K562 (cell line): ENCODE measurements around the gene CHD8. TPM values are rescaled to one million over a fixed set of nuclear protein-coding genes. Genes with fewer than 3 reads are reported as not detected.

ENCODE experiments used
- AFF4 ChIP-seq: sonication (generic); formaldehyde crosslinking; IDR thresholded peaks from 2 replicates; pipeline ENCODE4 v1.8.0; 2023; ENCODE audit warnings: mild to moderate bottlenecking, missing genetic modification reagents
- E2F8 ChIP-seq: fragments of 450-650 bp; IDR thresholded peaks from 2 replicates; pipeline ENCODE4 v1.7.1; 2018; ENCODE audit warnings: mild to moderate bottlenecking, low read depth; ENCODE audit not compliant: partially characterized antibody
- EP400 ChIP-seq: fragments of 450-650 bp; IDR thresholded peaks from 2 replicates; pipeline ENCODE4 v1.6.1; 2017; ENCODE audit warnings: antibody characterized with exemption, mild to moderate bottlenecking, moderate library complexity
- KAT7 ChIP-seq: sonication (generic); formaldehyde crosslinking; IDR thresholded peaks from 2 replicates; pipeline ENCODE4 v1.8.0; 2022; ENCODE audit warnings: missing genetic modification reagents, mild to moderate bottlenecking, borderline replicate concordance
- KLF10 ChIP-seq: fragments of 250-450 bp; sonication (Bioruptor Pico); IDR thresholded peaks from 2 replicates; pipeline ENCODE4 v1.6.1; 2021; ENCODE audit warnings: matching md5 sums
- MTA3 ChIP-seq: fragments of 450-650 bp; formaldehyde crosslinking; IDR thresholded peaks from 2 replicates; pipeline ENCODE4 v1.6.1; 2017; ENCODE audit warnings: mild to moderate bottlenecking, borderline replicate concordance
- NFRKB ChIP-seq: fragments of 450-650 bp; IDR thresholded peaks from 2 replicates; pipeline ENCODE4 v1.6.1; 2016; ENCODE audit warnings: low read depth
- POLR2G ChIP-seq: fragments of 200-400 bp; formaldehyde crosslinking; IDR thresholded peaks from 2 replicates; pipeline ENCODE4 v1.6.1; 2017; ENCODE audit warnings: low read depth, mild to moderate bottlenecking, antibody characterized with exemption, low read length, moderate library complexity
- PTBP1 ChIP-seq: fragments of 200-400 bp; formaldehyde crosslinking; IDR thresholded peaks from 2 replicates; pipeline ENCODE4 v1.6.1; 2017; ENCODE audit warnings: low read depth, low read length
- TARDBP ChIP-seq: fragments of 450-650 bp; IDR thresholded peaks from 2 replicates; pipeline ENCODE4 v1.6.1; 2016
- TCF7 ChIP-seq: sonication (generic); IDR thresholded peaks from 2 replicates; pipeline ENCODE4 v1.6.1; 2016; ENCODE audit warnings: antibody characterized with exemption, borderline replicate concordance
- TEAD2 ChIP-seq: fragments of 450-650 bp; IDR thresholded peaks from 2 replicates; pipeline ENCODE4 v1.6.1; 2016; ENCODE audit warnings: missing genetic modification characterization, control low read depth, missing compliant biosample characterization
- THRAP3 ChIP-seq: fragments of 450-650 bp; IDR thresholded peaks from 2 replicates; pipeline ENCODE4 v1.6.1; 2016; ENCODE audit warnings: mild to moderate bottlenecking, inconsistent platforms, borderline replicate concordance
- U2AF2 ChIP-seq: fragments of 200-400 bp; formaldehyde crosslinking; optimal IDR thresholded peaks from 2 replicates; pipeline ENCODE3; 2017; ENCODE audit warnings: low read depth, mild to moderate bottlenecking, low read length
- ZBTB1 ChIP-seq: sonication (generic); formaldehyde crosslinking; IDR thresholded peaks from 2 replicates; pipeline ENCODE4 v1.8.1; 2023; ENCODE audit warnings: missing genetic modification reagents, low read depth, mild to moderate bottlenecking, borderline replicate concordance
- ZNF639 ChIP-seq, 2 experiments: fragments of 200-800 bp in 1 of 2; sonication (Bioruptor generic) in 1 of 2; sonication (generic) in 1 of 2; formaldehyde crosslinking in 1 of 2; IDR thresholded peaks in 1 of 2; conservative IDR thresholded peaks in 1 of 2; 2 replicates each; pipeline versions ENCODE4 v1.5.0 to v1.6.1; 2016 to 2020; ENCODE audit warnings: missing compliant biosample characterization in 1 of 2, missing genetic modification characterization in 1 of 2, missing genetic modification reagents in 1 of 2
- polyA plus RNA-seq, 8 experiments: library from polyadenylated mRNA; depleted of rRNA in 4 of 8; stranded (reverse) in 5 of 8; unstranded in 3 of 8; fragments of >200 nt; fragmentation: Nextera tagmentation in 2 of 8; fragmentation: Illumina TruSeq in 1 of 8; extraction: Ambion mirVana in 2 of 8; extraction: Trizol in 1 of 8; gene quantifications; 2 replicates each; pipeline versions ENCODE4 v1.2.1 to v1.2.3, GENCODE V29; 2011 to 2014; ENCODE audit warnings: inconsistent platforms in 1 of 8, missing spikeins in 1 of 8
- total RNA-seq, 7 experiments: library from RNA; depleted of rRNA in 6 of 7; stranded (reverse); fragments of >200 nt in 6 of 7; fragmentation: Illumina TruSeq in 2 of 7; extraction: Trizol in 2 of 7; gene quantifications; 2 replicates each; pipeline versions ENCODE4 v1.2.1 to v1.2.3, GENCODE V29; 2011 to 2021; ENCODE audit warnings: low replicate concordance in 1 of 7

The CHD8 gene
- total and polyA plus RNA-seq, 9 of the 15 experiments (the other 6 are each of a cell fraction or from before 2014, with no cell fraction given), result 11.1 to 51.2 (median 32.8) TPM

DNA sequence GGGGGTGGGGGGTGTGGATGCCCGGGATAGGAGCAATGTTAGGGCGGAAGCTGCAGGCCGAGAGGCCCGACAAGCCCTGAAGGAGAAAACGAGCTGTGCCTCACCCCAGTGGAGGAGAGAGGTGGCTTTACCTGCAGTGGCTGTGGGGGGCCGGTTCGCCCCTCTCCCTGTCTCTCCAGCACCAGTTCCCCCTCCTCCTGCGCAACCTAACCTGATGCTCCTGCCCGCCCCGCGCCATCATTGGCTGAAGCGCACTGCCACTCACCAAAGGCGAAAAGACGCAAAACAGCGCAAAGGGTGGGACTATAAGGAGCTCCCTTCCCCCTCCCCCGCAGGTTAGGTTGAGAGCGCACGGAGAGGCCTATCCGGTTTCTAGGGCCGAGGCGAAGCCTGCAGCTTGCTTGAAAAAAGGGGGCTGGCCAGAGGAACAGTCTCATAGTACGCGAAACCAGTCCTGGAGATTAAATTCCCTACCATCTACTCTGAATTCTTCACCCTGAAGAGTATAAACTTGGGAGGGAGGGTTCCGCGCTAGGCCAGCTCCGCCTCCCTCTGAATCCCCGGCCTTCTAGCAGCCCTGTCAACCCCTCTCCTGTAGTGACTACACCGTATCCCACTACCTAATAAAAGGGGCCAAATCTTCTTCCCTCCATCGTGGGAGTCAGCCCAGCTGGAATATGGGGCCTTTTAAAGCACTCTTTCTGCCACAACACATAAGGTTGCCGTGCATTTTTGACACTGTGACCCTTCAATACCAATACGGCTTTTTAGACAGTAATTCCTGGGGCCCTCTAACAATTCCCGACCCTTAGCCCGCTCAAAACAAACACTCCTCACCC, 18.6 kb downstream of the CHD8 start (continued):
- 0 out of 2 replicates have a peak, but pooled peaks have one; percentile 47 for TF ChIP-seq MTA3
- no peak for TF ChIP-seq TEAD2 (tag)
- no peak for TF ChIP-seq E2F8
- no peak for TF ChIP-seq THRAP3
- TF ChIP-seq NFRKB, result peak; percentile 44; the same call in 1 of the 2 replicates
- no peak for TF ChIP-seq ZNF639 (CRISPR knock-in tag; conservative IDR thresholded peaks at IDR 0.05 in 1 of 2, IDR thresholded peaks at IDR 0.05 in 1 of 2)
- peak; percentile 47; the same call in 1 of the 2 replicates for TF ChIP-seq KAT7 (CRISPR knock-in tag)
- TF ChIP-seq TCF7, result no peak
- TF ChIP-seq KLF10 (CRISPR knock-in tag), result no peak
- TF ChIP-seq EP400, result peak; percentile 63
- no peak for TF ChIP-seq PTBP1
- TF ChIP-seq ZBTB1 (CRISPR knock-in tag), result no peak
- TF ChIP-seq AFF4 (CRISPR knock-in tag), result no peak
- no peak for TF ChIP-seq U2AF2
- peak; percentile 78 for TF ChIP-seq POLR2G
- TF ChIP-seq TARDBP, result no peak
